ENCODE measurements around the gene ILK. TPM values are rescaled to one million over a fixed set of nuclear protein-coding genes. Genes with fewer than 3 reads are reported as not detected.

ILK gene
- total and polyA plus RNA-seq, 2 of the 13 experiments (the other 11 are each of a cell fraction or from before 2014, with no cell fraction given), result 70.3 to 108 TPM

DNA sequence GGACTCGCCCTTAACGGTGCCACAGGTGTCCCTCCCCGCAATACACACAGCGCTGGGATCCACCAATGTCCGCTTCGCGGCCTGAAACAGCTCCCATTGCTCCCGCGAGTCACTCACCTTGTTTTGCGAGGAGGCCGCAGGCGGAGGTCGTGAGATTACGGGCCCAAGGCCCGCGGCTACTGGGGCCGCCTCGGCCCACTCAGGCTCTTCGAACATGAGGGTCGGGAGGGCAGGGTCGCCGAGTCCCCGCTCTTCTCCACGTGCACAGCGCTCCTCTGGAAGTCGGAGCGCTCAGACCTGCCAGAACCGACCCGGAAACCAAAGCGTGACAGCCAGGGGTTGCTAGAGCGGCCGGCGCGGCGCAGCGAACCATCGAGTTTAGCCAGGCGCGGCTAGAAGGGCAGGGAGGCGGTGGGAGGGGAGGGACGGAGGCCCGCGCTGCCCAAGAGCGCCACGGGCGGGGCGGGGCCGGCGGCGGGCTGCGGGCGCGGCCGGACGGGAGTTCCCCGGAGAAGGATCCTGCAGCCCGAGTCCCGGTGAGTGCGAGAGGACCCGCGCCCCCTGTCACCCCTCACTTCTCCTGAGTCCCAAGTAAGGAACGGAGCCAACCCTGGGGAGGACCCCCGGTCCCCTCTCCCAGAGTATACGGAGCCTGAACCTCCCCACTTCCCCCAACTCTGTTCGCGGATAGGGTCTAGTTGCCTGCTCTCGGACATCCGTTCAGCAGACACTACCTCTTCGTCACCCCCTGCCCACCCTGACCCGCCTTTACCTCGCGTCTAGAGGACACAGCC, at the start of gene ILK, which contains the start of gene RRP8 (continued):
- TF ChIP-seq, protein P1, sequence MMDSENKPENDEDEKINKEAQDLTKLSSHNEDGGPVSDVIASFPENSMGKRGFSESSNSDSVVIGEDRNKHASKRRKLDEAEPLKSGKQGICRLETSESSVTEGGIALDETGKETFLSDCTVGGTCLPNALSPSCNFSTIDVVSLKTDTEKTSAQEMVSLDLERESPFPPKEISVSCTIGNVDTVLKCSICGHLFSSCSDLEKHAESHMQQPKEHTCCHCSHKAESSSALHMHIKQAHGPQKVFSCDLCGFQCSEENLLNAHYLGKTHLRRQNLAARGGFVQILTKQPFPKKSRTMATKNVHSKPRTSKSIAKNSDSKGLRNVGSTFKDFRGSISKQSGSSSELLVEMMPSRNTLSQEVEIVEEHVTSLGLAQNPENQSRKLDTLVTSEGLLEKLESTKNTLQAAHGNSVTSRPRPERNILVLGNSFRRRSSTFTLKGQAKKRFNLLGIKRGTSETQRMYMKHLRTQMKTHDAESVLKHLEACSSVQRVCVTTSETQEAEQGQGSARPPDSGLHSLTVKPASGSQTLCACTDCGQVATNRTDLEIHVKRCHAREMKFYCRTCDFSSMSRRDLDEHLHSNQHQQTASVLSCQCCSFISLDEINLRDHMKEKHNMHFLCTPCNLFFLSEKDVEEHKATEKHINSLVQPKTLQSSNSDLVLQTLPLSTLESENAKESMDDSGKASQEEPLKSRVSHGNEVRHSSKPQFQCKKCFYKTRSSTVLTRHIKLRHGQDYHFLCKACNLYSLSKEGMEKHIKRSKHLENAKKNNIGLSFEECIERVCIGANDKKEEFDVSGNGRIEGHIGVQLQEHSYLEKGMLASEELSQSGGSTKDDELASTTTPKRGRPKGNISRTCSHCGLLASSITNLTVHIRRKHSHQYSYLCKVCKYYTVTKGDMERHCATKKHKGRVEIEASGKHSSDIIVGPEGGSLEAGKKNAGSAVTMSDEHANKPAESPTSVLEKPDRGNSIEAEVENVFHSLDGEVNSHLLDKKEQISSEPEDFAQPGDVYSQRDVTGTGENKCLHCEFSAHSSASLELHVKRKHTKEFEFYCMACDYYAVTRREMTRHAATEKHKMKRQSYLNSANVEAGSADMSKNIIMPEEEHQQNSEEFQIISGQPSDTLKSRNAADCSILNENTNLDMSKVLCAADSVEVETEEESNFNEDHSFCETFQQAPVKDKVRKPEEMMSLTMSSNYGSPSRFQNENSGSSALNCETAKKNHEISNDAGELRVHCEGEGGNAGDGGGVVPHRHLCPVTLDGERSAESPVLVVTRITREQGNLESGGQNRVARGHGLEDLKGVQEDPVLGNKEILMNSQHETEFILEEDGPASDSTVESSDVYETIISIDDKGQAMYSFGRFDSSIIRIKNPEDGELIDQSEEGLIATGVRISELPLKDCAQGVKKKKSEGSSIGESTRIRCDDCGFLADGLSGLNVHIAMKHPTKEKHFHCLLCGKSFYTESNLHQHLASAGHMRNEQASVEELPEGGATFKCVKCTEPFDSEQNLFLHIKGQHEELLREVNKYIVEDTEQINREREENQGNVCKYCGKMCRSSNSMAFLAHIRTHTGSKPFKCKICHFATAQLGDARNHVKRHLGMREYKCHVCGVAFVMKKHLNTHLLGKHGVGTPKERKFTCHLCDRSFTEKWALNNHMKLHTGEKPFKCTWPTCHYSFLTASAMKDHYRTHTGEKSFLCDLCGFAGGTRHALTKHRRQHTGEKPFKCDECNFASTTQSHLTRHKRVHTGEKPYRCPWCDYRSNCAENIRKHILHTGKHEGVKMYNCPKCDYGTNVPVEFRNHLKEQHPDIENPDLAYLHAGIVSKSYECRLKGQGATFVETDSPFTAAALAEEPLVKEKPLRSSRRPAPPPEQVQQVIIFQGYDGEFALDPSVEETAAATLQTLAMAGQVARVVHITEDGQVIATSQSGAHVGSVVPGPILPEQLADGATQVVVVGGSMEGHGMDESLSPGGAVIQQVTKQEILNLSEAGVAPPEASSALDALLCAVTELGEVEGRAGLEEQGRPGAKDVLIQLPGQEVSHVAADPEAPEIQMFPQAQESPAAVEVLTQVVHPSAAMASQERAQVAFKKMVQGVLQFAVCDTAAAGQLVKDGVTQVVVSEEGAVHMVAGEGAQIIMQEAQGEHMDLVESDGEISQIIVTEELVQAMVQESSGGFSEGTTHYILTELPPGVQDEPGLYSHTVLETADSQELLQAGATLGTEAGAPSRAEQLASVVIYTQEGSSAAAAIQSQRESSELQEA (CRISPR knock-in tag; IDR thresholded peaks at IDR 0.05; ENCODE audit: not compliant biosample characterization), result no peak
- TF ChIP-seq ARID2 (CRISPR knock-in tag; IDR thresholded peaks at IDR 0.05; ENCODE audit: borderline replicate concordance), result peak; percentile 66
- no peak for TF ChIP-seq GPN1 (CRISPR knock-in tag; IDR thresholded peaks at IDR 0.05; ENCODE audit: borderline replicate concordance)
- peak; percentile 82; the same call in 1 of the 2 replicates for TF ChIP-seq PAX8 (CRISPR knock-in tag; IDR thresholded peaks at IDR 0.05; ENCODE audit: borderline replicate concordance)
- no peak for TF ChIP-seq ZNF468 (CRISPR knock-in tag; IDR thresholded peaks at IDR 0.05)
- TF ChIP-seq ELF1 (CRISPR knock-in tag; IDR thresholded peaks at IDR 0.05), result peak; percentile 96
- TF ChIP-seq, protein P2, sequence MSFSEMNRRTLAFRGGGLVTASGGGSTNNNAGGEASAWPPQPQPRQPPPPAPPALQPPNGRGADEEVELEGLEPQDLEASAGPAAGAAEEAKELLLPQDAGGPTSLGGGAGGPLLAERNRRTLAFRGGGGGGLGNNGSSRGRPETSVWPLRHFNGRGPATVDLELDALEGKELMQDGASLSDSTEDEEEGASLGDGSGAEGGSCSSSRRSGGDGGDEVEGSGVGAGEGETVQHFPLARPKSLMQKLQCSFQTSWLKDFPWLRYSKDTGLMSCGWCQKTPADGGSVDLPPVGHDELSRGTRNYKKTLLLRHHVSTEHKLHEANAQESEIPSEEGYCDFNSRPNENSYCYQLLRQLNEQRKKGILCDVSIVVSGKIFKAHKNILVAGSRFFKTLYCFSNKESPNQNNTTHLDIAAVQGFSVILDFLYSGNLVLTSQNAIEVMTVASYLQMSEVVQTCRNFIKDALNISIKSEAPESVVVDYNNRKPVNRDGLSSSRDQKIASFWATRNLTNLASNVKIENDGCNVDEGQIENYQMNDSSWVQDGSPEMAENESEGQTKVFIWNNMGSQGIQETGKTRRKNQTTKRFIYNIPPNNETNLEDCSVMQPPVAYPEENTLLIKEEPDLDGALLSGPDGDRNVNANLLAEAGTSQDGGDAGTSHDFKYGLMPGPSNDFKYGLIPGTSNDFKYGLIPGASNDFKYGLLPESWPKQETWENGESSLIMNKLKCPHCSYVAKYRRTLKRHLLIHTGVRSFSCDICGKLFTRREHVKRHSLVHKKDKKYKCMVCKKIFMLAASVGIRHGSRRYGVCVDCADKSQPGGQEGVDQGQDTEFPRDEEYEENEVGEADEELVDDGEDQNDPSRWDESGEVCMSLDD (CRISPR knock-in tag; IDR thresholded peaks at IDR 0.05; ENCODE audit: borderline replicate concordance), result no peak; the same call in 1 of the 2 replicates
- TF ChIP-seq ZNF7 (CRISPR knock-in tag; IDR thresholded peaks at IDR 0.05), result peak; percentile 6; the same call in 1 of the 2 replicates
- TF ChIP-seq ZNF563 (CRISPR knock-in tag; IDR thresholded peaks at IDR 0.05), result peak; percentile 71; the same call in 1 of the 2 replicates
- TF ChIP-seq ASH2L (IDR thresholded peaks at IDR 0.05; ENCODE audit: insufficient read length, low read depth, low read length), result peak; percentile 86
- no peak for TF ChIP-seq ZEB1 (IDR thresholded peaks at IDR 0.05; ENCODE audit: insufficient replicate concordance, low read depth)
- TF ChIP-seq MNT (IDR thresholded peaks at IDR 0.05), result peak; percentile 70
- TF ChIP-seq HMGA1 (CRISPR knock-in tag; conservative IDR thresholded peaks at IDR 0.05), result no peak
- TF ChIP-seq YEATS2 (CRISPR knock-in tag; IDR thresholded peaks at IDR 0.05; ENCODE audit: borderline replicate concordance), result peak; percentile 89
- 0 out of 2 replicates have a peak, but pooled peaks have one; percentile 36 for TF ChIP-seq ATF1 (CRISPR knock-in tag; IDR thresholded peaks at IDR 0.05)
